Caco-2 (cell line): ENCODE data around the gene SETD1B. TPM values are rescaled to one million over a fixed set of nuclear protein-coding genes. Genes with fewer than 3 reads are reported as not detected.
"Not testable (repeated sequence)": the region's sequence is repeated elsewhere in the genome, so short reads cannot be mapped to it uniquely, and the experiment has no call there.

Source experiments
- Bru-seq: library from RNA; stranded (reverse); fragments of 400-500 nt; gene quantifications from one replicate; lab custom pipeline; 2021; lab: Mats Ljungman, UMichigan
- BruChase-seq, 2 experiments: library from RNA; stranded (reverse); fragments of 400-500 nt; gene quantifications; one replicate each; lab custom pipeline; 2021; lab: Mats Ljungman, UMichigan
- BruUV-seq: library from RNA; stranded (reverse); fragments of 400-500 nt; replicated peaks from 2 replicates; lab custom pipeline; 2021; lab: Mats Ljungman, UMichigan
- CTCF ChIA-PET: fragments of 300-600 bp; sonication (Branson Sonifier 250); formaldehyde crosslinking; loops from one replicate; lab custom pipeline; 2022; ENCODE audit warnings: antibody characterized with exemption; lab: Charles Lee
- POLR2A ChIA-PET: fragments of 300-600 bp; sonication (Branson Sonifier 250); formaldehyde crosslinking; loops from one replicate; lab custom pipeline; 2022; ENCODE audit warnings: antibody characterized with exemption; lab: Charles Lee
- DNase-seq, 2 experiments: peaks; one replicate each; pipeline versions ENCODE4 v3.0.0 to v3.0.0-alpha.2; 2020 to 2022
- H3K27me3 ChIP-seq: replicated peaks from 2 replicates; pipeline ENCODE4 v1.6.0; 2011; ENCODE audit warnings: low read length; ENCODE audit not compliant: control insufficient read depth, insufficient read depth
- H3K36me3 ChIP-seq: 2 replicates; pipeline ENCODE4 v1.5.1; 2011; ENCODE audit warnings: low read length; ENCODE audit not compliant: control insufficient read depth, insufficient read depth
- H3K4me1 ChIP-seq: fragments of 250-450 bp; sonication (Bioruptor Pico); 2 replicates; pipeline ENCODE4 v1.5.1; 2020; ENCODE audit warnings: mild to moderate bottlenecking
- H3K4me3 ChIP-seq: 2 replicates; pipeline ENCODE4 v1.5.1; 2011; ENCODE audit warnings: low read depth, mild to moderate bottlenecking, control low read depth, low read length
- H3K9me3 ChIP-seq: fragments of 250-450 bp; sonication (Bioruptor Pico); 2 replicates; pipeline ENCODE4 v1.5.1; 2020; ENCODE audit warnings: mild to moderate bottlenecking, moderate library complexity
- H3K27ac Mint-ChIP-seq: one replicate; pipeline ENCODE4 v1.8.0; 2022; ENCODE audit warnings: mixed read lengths; ENCODE audit not compliant: unreplicated experiment
- H3K27me3 Mint-ChIP-seq: one replicate; pipeline ENCODE4 v1.8.0; 2022; ENCODE audit warnings: mixed read lengths; ENCODE audit not compliant: insufficient read depth, unreplicated experiment
- H3K36me3 Mint-ChIP-seq: one replicate; pipeline ENCODE4 v1.8.0; 2022; ENCODE audit warnings: mild to moderate bottlenecking, mixed read lengths; ENCODE audit not compliant: insufficient read depth, unreplicated experiment
- H3K4me1 Mint-ChIP-seq: one replicate; pipeline ENCODE4 v1.8.0; 2022; ENCODE audit warnings: low read depth, mixed read lengths; ENCODE audit not compliant: unreplicated experiment
- H3K4me3 Mint-ChIP-seq: one replicate; pipeline ENCODE4 v1.8.0; 2022; ENCODE audit warnings: mild to moderate bottlenecking, moderate library complexity, mixed read lengths; ENCODE audit not compliant: unreplicated experiment
- H3K9me3 Mint-ChIP-seq: one replicate; pipeline ENCODE4 v1.8.0; 2022; ENCODE audit warnings: mixed read lengths; ENCODE audit not compliant: unreplicated experiment
- intact Hi-C: fragments of 100-400 bp; cut with micrococcal nuclease; formaldehyde crosslinking; loops from one replicate; pipeline ENCODE4 v1.10.0; 2022; ENCODE audit not compliant: unreplicated experiment
- long read RNA-seq: library from polyadenylated mRNA; stranded (forward); transcript quantifications from one replicate; pipeline ENCODE4 v2.0.0, GENCODE V29; 2022
- total RNA-seq: library from RNA; stranded (reverse); gene quantifications from 2 replicates; pipeline ENCODE4 v1.2.3, GENCODE V29; 2022
- TF ChIP-seq, protein P1 (sequence below), 2 experiments: fragments of 200-600 bp in 1 of 2; IDR thresholded peaks; 1 replicate in 1 of 2; 2 replicates in 1 of 2; pipeline versions ENCODE4 v1.5.1 to v1.8.0; 2011 to 2022; ENCODE audit warnings: antibody characterized with exemption in 1 of 2, control low read depth in 1 of 2, inconsistent platforms in 1 of 2, low read depth in 1 of 2, low read length in 1 of 2, mild to moderate bottlenecking in 1 of 2, moderate library complexity in 1 of 2; ENCODE audit not compliant: insufficient read depth in 1 of 2, severe bottlenecking in 1 of 2, unreplicated experiment in 1 of 2

SETD1B gene
- total RNA-seq (16.8 and 17.6 TPM in 2 replicates), Bru-seq, nascent RNA (percentile 57 among the genes with signal in this experiment), BruChase-seq, experiment 1, labeled RNA remaining after a 2-hour chase (percentile 70 among the genes with signal in this experiment), BruChase-seq, experiment 2, labeled RNA remaining after a 6-hour chase (percentile 68 among the genes with signal in this experiment)
- long read RNA-seq, partial matches to known transcripts: 2 of 4 reads
- long read RNA-seq, other reads (novel, unspliced or antisense): 2 of 4 reads

DNA sequence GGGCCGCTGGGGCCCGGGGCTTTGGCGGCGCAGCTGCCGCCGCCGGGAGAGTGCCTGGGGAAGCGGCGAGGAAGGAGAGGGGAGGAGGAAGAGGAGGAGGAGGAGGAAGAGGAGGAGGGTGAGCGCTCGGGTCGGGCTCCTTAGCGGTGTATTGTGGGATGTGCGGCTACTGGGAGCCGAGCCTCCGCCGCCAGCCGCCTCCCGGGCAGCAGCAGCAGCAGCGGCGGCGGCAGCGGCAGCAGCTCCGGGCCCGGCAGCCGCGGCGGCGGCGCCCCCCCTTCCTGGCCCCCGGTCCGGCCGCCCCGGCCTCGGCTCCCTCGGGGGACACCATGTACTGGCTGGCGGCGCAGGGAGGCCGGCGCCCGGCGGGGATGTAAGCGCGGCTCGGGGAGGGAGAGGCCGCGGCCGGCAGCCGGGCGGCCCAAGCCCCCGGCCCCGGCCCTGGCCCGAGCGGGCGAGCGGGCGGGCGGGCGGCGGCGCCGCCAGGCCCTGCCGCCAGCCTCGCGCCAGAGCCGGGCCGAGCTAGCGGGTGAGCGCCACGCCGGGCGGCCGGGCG is at the start of gene SETD1B:
TSS of gene SETD1B (plus strand) at position 149 of the 556 bp plus-strand sequence. CDS start 729 bp downstream, outside the sequence.
- peak; percentile 54 to 57 for DNase-seq
- Mint-ChIP-seq H3K9me3 (no peaks in the 10 kb centered on the region), H3K36me3 (peaks cover 53% of the 10 kb centered on the region), H3K4me3 (peak within 1 kb of the TSS; percentile 81), H3K27ac (peak within 1 kb of the TSS; percentile 96), H3K27me3 (no peaks in the 10 kb centered on the region), H3K4me1 (peaks cover 13% of the 10 kb centered on the region)
- TF ChIP-seq, protein P1, sequence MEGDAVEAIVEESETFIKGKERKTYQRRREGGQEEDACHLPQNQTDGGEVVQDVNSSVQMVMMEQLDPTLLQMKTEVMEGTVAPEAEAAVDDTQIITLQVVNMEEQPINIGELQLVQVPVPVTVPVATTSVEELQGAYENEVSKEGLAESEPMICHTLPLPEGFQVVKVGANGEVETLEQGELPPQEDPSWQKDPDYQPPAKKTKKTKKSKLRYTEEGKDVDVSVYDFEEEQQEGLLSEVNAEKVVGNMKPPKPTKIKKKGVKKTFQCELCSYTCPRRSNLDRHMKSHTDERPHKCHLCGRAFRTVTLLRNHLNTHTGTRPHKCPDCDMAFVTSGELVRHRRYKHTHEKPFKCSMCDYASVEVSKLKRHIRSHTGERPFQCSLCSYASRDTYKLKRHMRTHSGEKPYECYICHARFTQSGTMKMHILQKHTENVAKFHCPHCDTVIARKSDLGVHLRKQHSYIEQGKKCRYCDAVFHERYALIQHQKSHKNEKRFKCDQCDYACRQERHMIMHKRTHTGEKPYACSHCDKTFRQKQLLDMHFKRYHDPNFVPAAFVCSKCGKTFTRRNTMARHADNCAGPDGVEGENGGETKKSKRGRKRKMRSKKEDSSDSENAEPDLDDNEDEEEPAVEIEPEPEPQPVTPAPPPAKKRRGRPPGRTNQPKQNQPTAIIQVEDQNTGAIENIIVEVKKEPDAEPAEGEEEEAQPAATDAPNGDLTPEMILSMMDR (IDR thresholded peaks at IDR 0.05; ENCODE audit: insufficient read depth in 1 of 2, low read depth in 1 of 2, low read length in 1 of 2, severe bottlenecking in 1 of 2, unreplicated experiment in 1 of 2): no peak
- no TSS peak for BruUV-seq
- intact Hi-C loops: loop anchor here (10.0 kb wide), 1 partner anchor 731 kb away; no protein-coding TSS in a partner anchor
- H3K36me3 ChIP-seq: no peaks in the 10 kb centered on the region
- H3K9me3 ChIP-seq: no peaks in the 10 kb centered on the region
- no peaks in the 10 kb centered on the region for H3K27me3 ChIP-seq
- peak within 1 kb of the TSS; percentile 80 for H3K4me3 ChIP-seq
- H3K4me1 ChIP-seq: peaks cover 11% of the 10 kb centered on the region
- ChIA-PET CTCF (interaction anchor here (0.6 to 3.1 kb wide), 3 partner anchors 8 to 367 kb away, joined by 5 to 46 read pairs (median 13); partner anchors contain the start of gene RHOF), POLR2A (interaction anchor here (0.6 to 1.6 kb wide), 4 partner anchors 10 to 221 kb away, joined by 6 to 17 read pairs (median 10); partner anchors contain the start of genes PSMD9 and RHOF)

DNA sequence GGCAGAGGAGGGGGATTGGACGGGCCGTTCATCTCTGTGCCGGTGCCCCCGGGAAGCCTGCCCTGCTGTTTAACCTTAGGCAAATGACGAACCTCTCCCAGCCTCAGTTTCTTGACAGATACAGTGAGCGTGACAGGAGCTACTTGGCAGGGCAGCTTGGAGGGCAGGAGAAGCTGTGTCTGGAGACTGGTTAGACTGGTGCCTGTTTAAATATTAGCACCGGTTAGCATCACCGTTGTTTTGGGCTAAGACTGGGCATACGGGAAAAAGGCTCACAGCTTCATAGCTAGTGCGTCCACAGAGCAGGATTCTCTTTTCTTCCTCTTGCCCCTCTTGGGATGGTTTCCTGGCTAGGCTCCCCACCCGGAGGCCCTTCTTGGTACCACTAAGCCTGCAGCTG is 49.0 kb upstream of the SETD1B start:
- ChIA-PET CTCF (interaction anchor here (0.5 kb wide), 1 partner anchor 786 kb away, joined by 5 read pairs; no protein-coding TSS in a partner anchor), POLR2A (no interaction called here)
- BruUV-seq: no TSS peak
- TF ChIP-seq, protein P1 (IDR thresholded peaks at IDR 0.05; ENCODE audit: insufficient read depth in 1 of 2, low read depth in 1 of 2, low read length in 1 of 2, severe bottlenecking in 1 of 2, unreplicated experiment in 1 of 2): no peak
- Mint-ChIP-seq H3K27me3 (no peaks in the 10 kb centered on the region), H3K36me3 (no peaks in the 10 kb centered on the region), H3K27ac (no peak overlapping the region), H3K4me3 (no peak overlapping the region), H3K9me3 (no peaks in the 10 kb centered on the region), H3K4me1 (no peaks in the 10 kb centered on the region)
- Histone ChIP-seq H3K4me3 (no peak overlapping the region), H3K36me3 (no peaks in the 10 kb centered on the region; the same call in 1 of the 2 replicates), H3K9me3 (no peaks in the 10 kb centered on the region), H3K27me3 (no peaks in the 10 kb centered on the region), H3K4me1 (no peaks in the 10 kb centered on the region)
- intact Hi-C loops: no loop called here
- DNase-seq: no peak

- TF ChIP-seq, protein P1 (IDR thresholded peaks at IDR 0.05; ENCODE audit: insufficient read depth in 1 of 2, low read depth in 1 of 2, low read length in 1 of 2, severe bottlenecking in 1 of 2, unreplicated experiment in 1 of 2): no peak
- ChIA-PET CTCF (no interaction called here), POLR2A (no interaction called here)
- H3K9me3 Mint-ChIP-seq: no peaks in the 10 kb centered on the region
- BruUV-seq: no TSS peak
- no peaks in the 10 kb centered on the region for H3K27me3 ChIP-seq
- H3K27ac Mint-ChIP-seq: no peak overlapping the region
- no peaks in the 10 kb centered on the region for H3K4me1 ChIP-seq
- H3K4me3 Mint-ChIP-seq: no peak overlapping the region
- H3K36me3 Mint-ChIP-seq: no peaks in the 10 kb centered on the region
- no peak overlapping the region for H3K4me3 ChIP-seq
- H3K9me3 ChIP-seq: no peaks in the 10 kb centered on the region
- no peaks in the 10 kb centered on the region for H3K4me1 Mint-ChIP-seq
- H3K36me3 ChIP-seq: no peaks in the 10 kb centered on the region
- no peaks in the 10 kb centered on the region for H3K27me3 Mint-ChIP-seq
- no peak for DNase-seq
- intact Hi-C loops: no loop called here
These were observed 48.2 kb upstream of the SETD1B start for GRCh38 chr12:121755591-121755990.

- BruUV-seq, H3K4me1 Mint-ChIP-seq, H3K9me3 Mint-ChIP-seq, H3K36me3 Mint-ChIP-seq, H3K27me3 ChIP-seq, H3K36me3 ChIP-seq, DNase-seq, H3K9me3 ChIP-seq, intact Hi-C loops, POLR2A ChIA-PET, H3K27ac Mint-ChIP-seq, H3K4me1 ChIP-seq, H3K4me3 ChIP-seq, H3K4me3 Mint-ChIP-seq, H3K27me3 Mint-ChIP-seq: not testable (repeated sequence)
- CTCF ChIA-PET: interaction anchor here (0.7 kb wide), 1 partner anchor 20 kb away, joined by 5 read pairs; no protein-coding TSS in a partner anchor
These were observed 45.3 kb upstream of the SETD1B start for GRCh38 chr12:121758536-121758935.
